Nucleus accumbens (tissue), 56 donors: Measurements from ENCODE around the gene MYO1D.
A peak's percentile ranks its signal among the peaks of the same experiment; 100 is the strongest.
"Not testable (repeated sequence)": the region's sequence is repeated elsewhere in the genome, so short reads cannot be mapped to it uniquely, and the experiment has no call there.

ENCODE experiments used
- DNase-seq, 56 donors: peaks; one replicate each; lab custom pipeline; 2025; lab: John Stamatoyannopoulos, UW

MYO1D gene

DNA sequence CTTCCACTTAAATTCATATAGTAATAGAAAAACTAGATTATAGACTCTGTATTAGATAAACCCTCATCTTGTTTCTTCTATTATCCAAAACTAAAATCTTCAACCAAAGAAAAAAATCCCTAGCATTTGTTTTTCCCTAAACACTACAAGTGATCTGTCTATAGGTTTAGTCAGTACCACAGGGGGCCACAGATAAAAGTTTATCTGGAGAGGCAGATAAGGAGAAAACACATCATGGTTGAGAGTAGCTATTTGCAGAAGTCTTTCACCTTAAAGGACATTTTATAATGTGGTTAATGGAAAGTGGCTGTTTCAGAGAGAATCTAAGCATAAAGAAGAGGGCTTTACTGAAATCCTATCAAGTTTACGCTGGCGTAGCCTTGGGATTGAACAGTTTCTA, 230.0 kb downstream of the MYO1D start:
- no peak for DNase-seq

DNA sequence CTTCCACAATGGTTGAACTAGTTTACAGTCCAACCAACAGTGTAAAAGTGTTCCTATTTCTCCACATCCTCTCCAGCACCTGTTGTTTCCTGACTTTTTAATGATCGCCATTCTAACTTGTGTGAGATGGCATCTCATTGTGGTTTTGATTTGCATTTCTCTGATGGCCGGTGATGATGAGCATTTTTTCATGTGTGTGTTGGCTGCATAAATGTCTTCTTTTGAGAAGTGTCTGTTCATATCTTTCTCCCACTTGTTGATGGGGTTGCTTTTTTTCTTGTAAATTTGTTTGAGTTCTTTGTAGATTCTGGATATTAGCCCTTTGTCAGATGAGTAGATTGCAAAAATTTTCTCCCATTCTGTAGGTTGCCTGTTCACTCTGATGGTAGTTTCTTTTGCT, 235.4 kb downstream of the MYO1D start:
- DNase-seq = not testable (repeated sequence)

DNA sequence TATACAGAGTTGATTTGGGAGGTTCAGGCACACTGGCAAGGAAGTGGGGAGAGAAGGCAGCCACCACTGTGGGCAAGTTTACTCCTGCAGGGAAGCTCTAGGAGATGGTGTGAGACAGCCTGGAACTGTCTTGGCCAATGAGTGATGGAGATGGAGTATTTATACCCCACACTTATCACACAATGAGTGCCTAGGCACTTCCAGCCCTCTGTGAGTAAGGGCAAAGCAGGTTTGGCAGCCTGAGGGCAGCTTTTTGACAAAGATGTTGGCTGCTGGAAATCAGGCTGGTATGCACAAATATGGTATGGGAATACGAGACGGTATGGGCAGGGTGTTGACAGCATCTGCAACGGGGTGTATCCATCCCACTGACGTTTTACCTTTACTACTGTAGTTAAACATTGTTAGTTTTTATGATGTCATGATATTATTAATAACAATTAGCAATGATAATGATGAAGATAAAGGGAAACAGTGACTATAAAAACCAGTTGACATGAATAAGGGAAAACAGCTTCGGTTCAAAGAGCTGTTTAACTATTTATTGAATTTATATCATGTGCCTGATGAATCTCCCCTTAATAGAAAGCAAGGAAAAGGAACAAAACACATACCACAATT, 240.2 kb downstream of the MYO1D start:
- DNase-seq = no peak

DNA sequence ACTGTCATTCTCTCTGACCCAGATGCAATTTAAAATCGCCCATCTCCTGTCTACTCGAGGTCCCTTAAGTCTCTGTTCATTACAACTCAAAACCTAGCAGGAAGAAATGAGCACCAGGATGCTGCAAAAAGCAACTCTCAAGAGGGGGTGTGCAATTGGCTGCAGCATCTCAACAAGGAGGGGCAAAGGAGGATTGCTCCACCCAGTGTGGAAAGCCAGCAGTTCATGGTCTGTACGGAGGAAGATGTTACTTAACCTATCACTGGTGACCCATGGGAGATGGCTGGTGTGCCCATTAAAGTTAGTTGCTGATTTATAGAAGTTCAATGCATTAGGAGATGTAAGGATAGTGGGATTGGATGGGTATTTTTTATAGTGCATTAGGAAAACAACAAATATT, 242.8 kb downstream of the MYO1D start:
- no peak for DNase-seq

DNA sequence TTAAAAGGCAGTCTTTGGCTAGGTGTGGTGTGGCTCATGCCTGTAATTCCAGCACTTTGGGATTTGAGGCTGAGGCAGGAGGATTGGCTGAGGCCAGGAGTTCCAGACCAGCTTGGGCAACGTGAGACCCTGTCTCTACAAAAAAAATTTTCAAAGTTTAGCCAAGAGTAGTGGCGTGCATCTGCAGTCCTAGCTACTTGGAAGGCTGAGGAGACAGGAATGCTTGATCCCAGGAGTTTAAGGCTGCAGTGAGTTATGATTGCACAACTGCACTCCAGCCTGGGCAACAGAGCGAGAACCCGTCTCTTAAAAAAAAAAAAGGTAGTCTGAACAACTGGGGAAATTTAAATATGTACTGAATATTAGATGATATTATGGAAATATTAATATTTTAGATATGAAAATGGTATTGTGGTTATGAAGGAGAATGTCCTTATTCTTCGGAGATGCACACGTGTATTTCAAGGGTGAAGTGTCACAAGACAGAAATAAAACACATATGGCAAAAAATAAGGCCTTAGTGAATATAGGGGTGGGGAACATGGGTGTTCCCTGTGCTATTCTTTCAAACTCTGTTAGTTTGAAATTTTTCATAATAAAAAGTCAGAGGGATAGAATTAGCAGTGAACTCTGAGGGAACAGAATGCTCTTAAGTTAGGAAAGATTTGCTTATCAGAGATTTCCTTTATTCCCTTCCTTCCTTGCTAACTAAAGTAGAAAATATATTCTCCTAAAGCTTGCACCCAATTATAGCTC, 245.4 kb downstream of the MYO1D start:
- no peak for DNase-seq

DNA sequence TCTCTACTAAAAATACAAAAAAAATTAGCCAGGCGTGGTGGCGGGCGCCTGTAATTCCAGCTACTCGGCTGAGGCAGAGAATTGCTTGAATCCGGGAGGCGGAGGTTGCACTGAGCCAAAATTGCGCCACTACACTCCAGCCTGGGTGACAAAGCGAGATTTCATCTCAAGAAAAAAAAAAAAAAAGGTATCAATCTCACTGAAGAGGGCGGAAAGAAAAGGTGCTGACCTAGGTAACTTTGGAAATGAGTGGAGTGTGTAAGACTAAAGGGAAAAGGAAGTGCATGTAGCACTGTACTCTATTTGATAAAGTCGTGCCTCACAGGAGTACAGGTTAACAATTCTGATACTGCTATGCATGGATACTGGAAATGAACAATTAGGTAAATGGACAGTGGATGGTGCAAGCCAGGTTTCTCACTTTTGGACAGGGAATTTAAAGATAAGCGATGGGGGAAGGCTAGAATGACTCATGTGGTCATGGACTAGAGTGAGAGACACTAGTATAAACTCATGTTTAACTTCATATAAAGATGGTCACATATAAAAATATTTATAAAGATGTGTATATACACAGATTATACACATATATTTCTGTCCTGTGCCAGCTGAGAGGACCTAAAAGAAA, 247.2 kb downstream of the MYO1D start:
- no peak for DNase-seq

DNA sequence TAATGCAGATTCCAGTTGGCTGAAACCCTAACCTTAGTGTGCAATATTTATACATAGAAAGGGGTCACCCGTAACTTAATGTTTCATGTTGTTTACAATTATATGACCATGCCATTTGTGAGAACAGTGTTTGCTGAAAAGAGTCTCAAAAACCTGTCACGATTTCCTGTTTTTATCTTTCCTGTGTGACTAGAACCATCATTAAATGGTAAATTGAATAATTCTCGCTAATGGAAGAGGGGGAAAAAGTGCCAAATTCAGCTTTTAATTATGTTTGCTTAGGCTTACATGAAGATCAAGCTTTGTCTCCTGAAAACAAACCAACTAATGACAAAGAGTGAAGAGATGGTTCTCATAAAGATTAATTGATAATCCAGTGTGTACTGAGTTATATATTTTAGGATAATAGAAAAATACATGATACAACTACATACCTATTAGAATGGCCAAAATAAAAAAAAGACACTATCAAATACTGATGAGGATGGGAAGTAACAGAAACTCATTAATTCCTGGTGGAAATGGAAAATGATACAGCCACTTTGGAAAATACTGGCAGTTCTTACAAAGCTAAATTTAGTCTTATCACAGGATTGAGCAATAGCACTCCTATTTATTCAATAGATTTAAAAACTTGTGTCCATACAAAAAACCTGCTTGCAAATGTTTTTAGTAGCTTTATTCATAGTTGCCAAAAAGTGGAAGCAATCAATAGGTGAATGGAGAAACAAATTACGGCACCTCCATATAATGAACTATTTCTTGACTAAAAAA, 248.5 kb downstream of the MYO1D start:
- no peak for DNase-seq

DNA sequence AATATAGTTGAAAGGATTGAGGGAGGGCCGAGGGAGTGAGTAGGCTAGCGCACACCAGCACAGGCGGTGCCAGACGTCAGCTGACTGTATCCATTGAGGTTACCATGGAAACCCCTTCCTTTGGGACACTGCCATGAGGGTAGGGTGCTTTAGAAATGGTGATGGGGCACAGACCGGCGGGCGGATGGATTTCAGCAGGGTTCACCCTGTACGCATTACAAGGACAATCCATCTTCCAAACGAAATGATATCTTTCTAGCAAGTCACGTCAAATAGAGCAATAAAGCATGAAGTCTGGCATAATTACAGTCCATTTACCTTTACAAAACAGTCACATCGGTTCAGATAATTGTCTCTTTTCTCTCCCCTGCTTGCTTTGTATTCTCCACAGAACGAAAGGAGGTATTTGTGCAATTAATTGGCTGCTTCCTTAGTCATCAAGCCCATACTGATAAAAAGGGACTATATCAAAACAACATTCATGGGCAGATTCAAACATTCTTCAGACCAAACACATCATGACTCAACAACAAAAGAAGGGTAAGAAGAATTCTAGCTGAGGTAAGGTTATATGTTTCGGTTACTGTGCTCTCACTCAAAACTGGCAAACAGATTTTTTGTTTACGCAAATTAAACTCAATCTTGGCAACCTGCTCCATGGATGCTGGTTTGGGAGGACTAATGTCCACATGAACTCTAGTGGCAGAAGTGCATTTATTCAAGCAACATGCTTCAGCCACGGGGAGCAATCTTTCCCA, 249.5 kb downstream of the MYO1D start:
- DNase-seq = peak in 53 of 56 donors; percentile 9 to 84 (median 61)

DNA sequence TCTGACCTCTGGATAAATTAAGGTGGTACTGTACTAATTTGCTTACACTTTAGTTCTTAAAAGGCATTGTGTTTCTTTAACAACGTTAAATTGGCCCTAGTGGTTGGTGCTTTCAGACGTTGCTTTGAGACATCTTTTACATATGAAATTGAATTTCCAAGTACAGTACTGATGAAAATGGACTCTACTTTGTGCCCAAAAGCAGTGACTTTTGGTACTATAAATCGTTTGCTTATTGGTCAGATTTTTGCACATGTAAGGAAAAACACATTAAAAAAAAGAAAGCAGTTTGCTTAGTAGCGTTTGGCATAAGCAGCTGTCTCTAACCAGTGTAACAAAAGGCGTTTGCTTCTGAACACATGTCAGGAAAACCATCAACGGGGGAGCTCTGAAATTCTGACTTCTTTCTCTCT, 250.5 kb downstream of the MYO1D start:
- DNase-seq = no peak

DNA sequence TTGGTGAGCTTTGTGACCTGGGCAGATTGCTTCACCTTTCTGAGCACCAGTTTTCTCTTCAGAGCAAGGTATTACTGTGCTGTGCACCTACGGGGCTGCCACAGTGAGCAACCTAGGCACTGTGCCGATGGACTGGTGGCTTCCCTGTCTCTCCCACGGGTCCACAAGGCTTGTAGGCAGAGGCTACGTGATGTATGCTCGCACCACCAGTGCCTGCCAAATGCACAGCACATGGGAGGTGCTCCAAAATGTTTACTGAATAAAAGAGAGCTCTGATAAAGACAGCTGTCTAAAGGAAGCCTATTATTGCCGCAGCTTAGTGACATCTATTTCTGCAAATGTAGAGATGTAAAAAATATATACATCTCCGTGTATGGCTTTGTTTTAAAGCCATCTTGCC, 251.0 kb downstream of the MYO1D start:
- peak in 13 of 56 donors; percentile 2 to 19 (median 11) for DNase-seq

DNA sequence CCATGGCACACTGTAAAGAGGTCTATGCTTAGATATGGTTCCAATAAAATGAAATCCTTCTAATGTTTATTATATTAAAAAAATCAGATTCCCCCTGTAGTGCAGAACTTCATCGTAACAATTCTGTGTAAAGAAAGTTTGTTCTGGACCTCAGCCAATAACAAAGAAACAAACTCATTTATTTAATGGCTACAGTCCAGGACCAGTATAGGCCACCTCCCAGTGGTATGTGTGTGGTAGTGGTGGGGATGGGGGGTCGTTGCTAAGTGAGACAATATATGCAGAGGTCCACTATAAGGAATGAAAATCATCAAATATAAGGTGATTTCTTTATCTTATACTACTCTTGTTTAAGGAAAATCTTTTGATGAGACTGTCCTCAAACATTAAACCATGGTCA, 253.7 kb downstream of the MYO1D start:
- no peak for DNase-seq

DNA sequence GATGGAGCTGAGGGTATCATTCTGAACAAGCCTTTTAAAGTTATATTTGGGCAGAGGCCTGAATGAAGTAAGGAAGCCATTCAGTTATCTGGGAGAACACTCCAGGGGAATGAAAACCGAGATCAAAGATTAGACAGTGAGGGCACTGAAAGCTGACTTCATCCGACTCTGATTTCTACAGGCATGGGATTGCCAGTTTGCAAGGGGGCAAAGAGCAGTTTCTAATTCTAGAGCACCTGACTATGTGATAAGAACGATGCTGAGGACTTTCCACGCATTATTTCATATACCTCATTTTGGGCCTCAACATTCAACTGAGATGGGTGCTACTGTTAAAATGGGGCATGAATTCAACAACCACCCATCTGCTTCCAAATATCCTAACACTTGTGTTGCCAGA, 254.4 kb downstream of the MYO1D start:
- no peak for DNase-seq

DNA sequence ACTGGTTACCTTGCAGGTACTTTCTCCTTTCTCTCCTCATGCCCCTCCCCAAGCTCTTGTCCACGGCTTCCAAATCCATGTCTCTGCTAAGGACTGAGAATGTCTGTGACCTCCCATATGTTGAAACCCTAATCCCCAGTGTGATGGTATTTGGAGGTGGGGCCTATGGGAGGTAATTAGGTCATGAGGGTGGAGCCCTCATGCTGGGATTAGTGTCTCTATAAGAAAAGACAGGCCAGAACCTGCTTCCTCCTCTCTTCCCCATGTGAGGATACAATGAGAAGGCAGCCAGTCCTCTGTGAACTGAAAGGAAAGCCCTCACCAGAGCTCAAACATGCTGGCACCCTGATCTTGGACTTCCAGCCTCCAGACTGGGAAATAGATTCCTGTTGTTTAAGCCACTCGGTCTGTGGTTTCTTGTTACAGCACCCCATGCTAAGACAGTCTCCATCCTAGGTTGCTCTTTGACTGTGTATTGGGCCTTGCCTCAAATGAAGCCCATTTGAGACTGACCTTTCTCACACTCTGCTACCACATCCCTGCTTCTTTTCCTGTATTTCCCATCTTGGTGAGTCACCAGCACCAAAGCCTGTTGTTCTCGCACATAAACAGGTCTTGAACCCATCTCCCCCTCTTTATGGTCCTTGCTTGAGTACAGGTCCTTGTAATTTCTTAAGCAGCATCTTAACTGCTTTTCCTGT, 255.2 kb downstream of the MYO1D start:
- DNase-seq = no peak

DNA sequence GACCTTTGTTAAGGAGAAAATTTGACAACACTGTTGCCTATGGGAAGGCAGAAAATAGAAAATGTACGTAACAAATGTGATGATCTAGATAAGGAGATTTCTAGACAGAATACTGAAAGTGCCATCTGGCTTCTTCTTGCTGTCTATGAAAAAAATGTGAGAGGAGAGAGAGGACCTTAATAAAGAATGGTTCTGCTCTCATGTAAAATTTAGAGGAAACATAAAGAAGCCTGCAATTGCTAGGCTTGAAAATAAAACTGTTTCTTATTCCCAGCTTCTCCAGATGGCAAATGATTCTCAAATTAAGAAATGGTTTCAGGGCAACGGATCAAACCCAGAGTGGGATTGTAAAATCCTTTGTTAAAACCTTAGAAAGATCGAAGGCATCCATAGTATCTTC, 261.6 kb downstream of the MYO1D start:
- no peak for DNase-seq

DNA sequence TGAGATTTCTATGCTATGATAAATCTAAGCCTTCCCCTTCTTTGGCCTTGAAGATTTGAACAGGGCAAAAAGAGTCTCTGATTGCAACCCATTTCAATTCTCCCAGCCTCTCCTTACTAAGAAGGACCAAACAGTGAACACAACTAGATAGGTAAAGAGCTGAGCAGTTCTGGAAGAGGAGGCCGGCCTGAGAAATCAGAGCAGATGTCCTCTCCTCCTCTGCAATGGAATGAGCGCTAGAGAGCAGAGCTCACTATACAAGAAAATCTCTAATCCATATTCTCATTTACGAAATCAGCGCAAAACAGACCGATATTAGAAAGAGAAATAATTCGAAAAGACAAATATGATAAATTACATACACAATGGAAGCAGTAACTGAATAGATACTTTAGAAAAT, 266.0 kb downstream of the MYO1D start:
- no peak for DNase-seq

DNA sequence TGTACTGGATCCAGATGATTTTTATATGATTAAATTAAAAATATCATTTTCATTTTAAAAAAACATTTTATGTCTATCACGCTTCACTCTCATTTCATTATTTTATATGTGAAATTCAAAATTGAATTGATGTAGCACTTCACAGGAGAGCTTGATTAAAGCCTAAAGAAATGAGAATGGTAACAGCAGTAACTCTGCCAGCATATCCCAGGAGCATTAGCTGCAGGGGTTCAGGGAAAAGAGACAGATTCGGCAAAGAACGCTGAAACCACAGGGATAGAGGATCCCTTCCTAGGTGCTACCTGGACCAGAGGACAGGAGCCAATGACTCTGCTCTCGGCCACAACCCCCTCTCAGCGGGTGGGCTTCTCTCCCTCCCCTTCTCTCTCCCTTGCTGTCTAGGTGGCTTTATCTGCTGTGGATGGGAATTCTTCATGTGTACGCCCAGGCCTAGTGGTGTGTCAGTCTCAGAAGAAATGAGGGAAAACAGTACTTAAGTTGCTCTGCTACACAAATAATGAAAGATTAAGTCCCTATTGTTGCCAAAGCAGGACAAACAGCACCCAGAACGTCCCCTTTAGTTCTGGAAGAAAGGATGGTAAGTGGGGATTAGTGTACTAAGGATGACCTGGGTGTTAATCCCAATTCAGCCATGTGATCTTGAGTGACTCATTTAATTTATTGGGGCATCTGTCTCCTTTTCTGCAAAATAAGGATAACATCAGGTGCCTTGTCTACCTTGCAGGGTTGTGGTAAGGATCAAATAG, 266.9 kb downstream of the MYO1D start:
- no peak for DNase-seq

DNA sequence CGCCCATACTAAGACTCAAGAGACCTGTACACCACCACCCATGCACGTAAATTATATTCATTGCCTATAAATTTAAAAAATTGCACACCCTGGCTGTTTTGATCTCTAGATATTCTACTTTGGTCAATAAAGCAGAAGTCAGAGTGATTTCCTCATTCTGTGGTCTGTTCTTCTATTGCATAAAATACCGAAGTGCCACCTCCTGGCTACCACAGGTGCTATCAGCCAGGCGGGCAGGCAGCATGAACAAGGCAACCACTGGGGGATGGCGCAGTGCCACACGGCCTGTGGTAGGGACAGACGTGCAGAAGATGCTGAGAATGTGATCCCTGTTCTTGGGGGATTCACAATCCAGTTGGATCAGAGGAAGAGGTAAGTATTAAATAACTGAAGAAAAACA, 267.8 kb downstream of the MYO1D start:
- DNase-seq = peak in 4 of 56 donors; percentile 1 to 24 (median 6)

DNA sequence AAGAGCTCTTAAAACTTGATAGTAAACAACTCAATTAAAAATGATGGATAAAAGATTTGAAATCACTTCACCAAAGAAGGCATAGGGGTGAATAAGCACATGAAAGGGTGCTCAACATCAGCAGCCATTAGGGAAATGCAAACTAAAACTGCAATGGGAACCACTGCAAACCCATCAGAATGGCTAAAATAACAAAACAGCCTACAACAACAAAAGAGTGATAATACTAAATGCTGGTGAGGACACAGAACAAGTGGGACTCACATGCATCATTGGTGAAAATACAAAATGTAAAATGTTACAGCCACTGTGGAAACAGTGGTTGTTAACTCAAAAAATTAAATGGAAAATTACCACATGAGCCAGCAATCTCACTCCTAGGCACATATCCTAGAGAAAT, 268.7 kb downstream of the MYO1D start:
- DNase-seq = no peak

DNA sequence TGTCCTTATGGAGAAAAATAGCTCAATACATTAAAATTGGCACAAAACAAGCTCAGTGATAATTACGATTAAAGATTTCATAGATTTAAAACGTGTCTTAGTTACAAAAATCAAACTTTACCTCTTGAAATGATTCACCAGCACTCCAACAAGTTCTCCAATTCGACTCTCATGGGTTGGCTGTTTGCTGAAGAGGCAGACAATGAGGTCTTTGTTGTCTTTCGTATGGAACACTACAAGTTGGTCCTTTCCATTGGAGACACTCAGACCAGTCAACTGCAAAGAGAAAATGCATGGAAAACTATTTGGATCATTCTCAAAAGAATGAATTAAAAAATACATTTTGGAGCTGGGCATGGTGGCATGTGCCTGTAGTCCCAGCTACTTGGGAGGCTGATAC, 272.0 kb downstream of the MYO1D start:
- DNase-seq = no peak
